Prostate gland (tissue), 2 donors: ENCODE data around the gene DYNC1I1. TPM values are rescaled to one million over a fixed set of nuclear protein-coding genes. Genes with fewer than 3 reads are reported as not detected.

Experiments used
- DNase-seq: peaks from one replicate; pipeline ENCODE4 v3.0.0-alpha.2; 2019; ENCODE audit warnings: low spot score
- H3K27ac ChIP-seq, 2 donors: fragments of 200-600 bp; sonication (generic); 2 replicates each; pipeline ENCODE4 v1.5.1; 2017 to 2019
- H3K27me3 ChIP-seq: fragments of 200-600 bp; sonication (generic); replicated peaks from 2 replicates; pipeline ENCODE4 v1.5.1; 2019; ENCODE audit not compliant: insufficient read depth
- H3K36me3 ChIP-seq, 2 donors: fragments of 200-600 bp; sonication (generic); 1 replicate in 1 of 2; 2 replicates in 1 of 2; pipeline versions ENCODE4 v1.5.1 to v1.8.1; 2017 to 2019
- H3K4me1 ChIP-seq: fragments of 200-600 bp; sonication (generic); replicated peaks from 2 replicates; pipeline ENCODE4 v1.5.1; 2019
- H3K4me3 ChIP-seq, 2 donors: fragments of 200-600 bp; sonication (generic); 2 replicates each; pipeline ENCODE4 v1.5.1; 2017 to 2019
- H3K9me3 ChIP-seq: fragments of 200-600 bp; sonication (generic); 2 replicates; pipeline ENCODE4 v1.5.1; 2017
- POLR2A ChIP-seq: fragments of 450-650 bp; IDR thresholded peaks from one replicate; pipeline ENCODE4 v1.6.1; 2016; ENCODE audit warnings: antibody characterized with exemption, mild to moderate bottlenecking
- POLR2AphosphoS5 ChIP-seq: sonication (generic); formaldehyde crosslinking; IDR thresholded peaks from one replicate; pipeline ENCODE4 v1.6.1; 2017; ENCODE audit warnings: antibody characterized with exemption
- WGBS: methylation state at CpG from one replicate; pipeline ENCODE4 v1.1.5; 2018; 5-methylcytosine and 5-hydroxymethylcytosine counted together
- intact Hi-C: fragments of 100-400 bp; cut with DNase I; formaldehyde crosslinking; loops from one replicate; pipeline ENCODE4 v1.14.2; 2022
- total RNA-seq, 2 donors: library from RNA; depleted of rRNA; stranded (reverse); fragments of >200 nt; gene quantifications; one replicate each; pipeline ENCODE4 v1.1.0, GENCODE V29; 2016
- TF ChIP-seq, protein P1 (sequence below), 4 experiments: fragments of 200-600 bp in 2 of 4; fragments of 450-650 bp in 2 of 4; sonication (generic) in 2 of 4; IDR thresholded peaks; 1 replicate in 3 of 4; 2 replicates in 1 of 4; pipeline ENCODE4 v1.5.1; 2016 to 2019; ENCODE audit warnings: antibody characterized with exemption in 4 of 4, mild to moderate bottlenecking in 2 of 4, moderate library complexity in 2 of 4

DYNC1I1 gene
- total RNA-seq, 2 donors from 2014 or later: 4.4 to 5.1 TPM

DNA sequence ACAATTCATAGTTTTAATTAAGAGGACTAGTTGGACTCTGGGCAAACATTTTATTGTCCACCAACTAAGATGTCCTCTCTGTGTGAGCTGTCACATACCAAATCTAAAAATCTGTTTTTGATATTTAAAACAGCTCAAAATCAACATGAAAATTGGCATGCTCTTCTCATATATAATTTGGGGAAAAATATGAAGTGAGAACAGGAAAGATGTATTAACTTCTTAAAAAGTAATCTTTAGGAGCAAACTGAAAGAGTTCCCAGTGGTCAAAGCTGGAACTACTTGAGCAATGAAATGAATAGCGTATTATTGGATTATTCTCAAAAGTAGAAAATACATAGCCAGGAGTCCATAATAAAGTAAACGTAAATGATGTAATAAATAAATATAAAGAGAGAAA, 147.2 kb downstream of the DYNC1I1 start:
- no peak for TF ChIP-seq POLR2A
- TF ChIP-seq, protein P1, sequence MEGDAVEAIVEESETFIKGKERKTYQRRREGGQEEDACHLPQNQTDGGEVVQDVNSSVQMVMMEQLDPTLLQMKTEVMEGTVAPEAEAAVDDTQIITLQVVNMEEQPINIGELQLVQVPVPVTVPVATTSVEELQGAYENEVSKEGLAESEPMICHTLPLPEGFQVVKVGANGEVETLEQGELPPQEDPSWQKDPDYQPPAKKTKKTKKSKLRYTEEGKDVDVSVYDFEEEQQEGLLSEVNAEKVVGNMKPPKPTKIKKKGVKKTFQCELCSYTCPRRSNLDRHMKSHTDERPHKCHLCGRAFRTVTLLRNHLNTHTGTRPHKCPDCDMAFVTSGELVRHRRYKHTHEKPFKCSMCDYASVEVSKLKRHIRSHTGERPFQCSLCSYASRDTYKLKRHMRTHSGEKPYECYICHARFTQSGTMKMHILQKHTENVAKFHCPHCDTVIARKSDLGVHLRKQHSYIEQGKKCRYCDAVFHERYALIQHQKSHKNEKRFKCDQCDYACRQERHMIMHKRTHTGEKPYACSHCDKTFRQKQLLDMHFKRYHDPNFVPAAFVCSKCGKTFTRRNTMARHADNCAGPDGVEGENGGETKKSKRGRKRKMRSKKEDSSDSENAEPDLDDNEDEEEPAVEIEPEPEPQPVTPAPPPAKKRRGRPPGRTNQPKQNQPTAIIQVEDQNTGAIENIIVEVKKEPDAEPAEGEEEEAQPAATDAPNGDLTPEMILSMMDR (IDR thresholded peaks at IDR 0.05): no peak
- no peak for TF ChIP-seq POLR2AphosphoS5
- no peaks in the 10 kb centered on the region for H3K36me3 ChIP-seq
- WGBS: 91% methylated on average over 2 of the region's 2 CpGs
- DNase-seq: no peak
- intact Hi-C loops: loop anchor here (5.0 to 10.0 kb wide), 2 partner anchors 155 to 1108 kb away; no protein-coding TSS in a partner anchor
- H3K4me1 ChIP-seq: no peaks in the 10 kb centered on the region
- no peak overlapping the region for H3K4me3 ChIP-seq
- no peaks in the 10 kb centered on the region for H3K27me3 ChIP-seq
- no peaks in the 10 kb centered on the region for H3K9me3 ChIP-seq
- no peak overlapping the region for H3K27ac ChIP-seq

DNA sequence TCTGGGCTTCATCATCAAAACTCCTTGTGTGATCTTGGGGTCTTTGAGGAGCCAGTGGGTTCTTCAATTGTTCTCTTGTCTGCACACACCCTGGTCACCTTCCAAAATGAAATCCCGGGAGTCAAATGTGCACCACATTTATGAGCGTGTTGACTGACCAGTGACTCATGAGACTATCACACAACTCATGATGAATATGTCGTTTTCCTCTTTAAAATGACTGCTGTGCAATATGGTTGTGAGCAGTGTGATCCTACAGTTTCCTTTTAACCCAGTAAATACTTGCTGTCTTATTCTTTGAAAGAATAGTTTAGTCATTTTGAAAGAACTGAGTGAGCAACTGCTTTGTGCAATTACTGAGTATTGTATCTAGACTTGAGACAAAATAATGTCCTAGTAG, 149.2 kb downstream of the DYNC1I1 start:
- DNase-seq: no peak
- WGBS: 86% methylated on average over 3 of the region's 3 CpGs
- Histone ChIP-seq H3K9me3 (no peaks in the 10 kb centered on the region), H3K4me1 (no peaks in the 10 kb centered on the region), H3K36me3 (no peaks in the 10 kb centered on the region), H3K27ac (no peak overlapping the region), H3K4me3 (no peak overlapping the region), H3K27me3 (no peaks in the 10 kb centered on the region)
- TF ChIP-seq, protein P1 (IDR thresholded peaks at IDR 0.05): no peak
- no peak for TF ChIP-seq POLR2AphosphoS5
- no peak for TF ChIP-seq POLR2A
- intact Hi-C loops: no loop called here

DNA sequence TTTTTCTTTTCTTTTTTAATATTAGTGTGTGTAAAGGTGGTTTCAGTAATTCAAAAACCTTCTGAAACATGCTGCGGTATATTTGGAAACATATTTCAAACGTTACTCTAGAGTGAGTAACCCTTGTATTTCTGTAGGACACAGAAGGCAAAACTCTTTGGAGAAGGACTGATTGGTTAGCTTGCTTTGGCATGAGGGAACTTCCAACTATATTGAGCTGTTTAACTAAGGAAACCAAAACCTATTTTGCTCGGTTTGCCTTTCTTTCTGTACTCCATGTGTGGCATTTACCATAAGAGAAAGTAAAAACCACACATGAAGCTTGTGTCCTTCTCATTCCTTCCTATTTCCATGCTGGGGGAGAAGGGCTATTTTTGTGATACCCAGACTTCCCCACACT, 149.8 kb downstream of the DYNC1I1 start:
- Histone ChIP-seq H3K4me1 (no peaks in the 10 kb centered on the region), H3K9me3 (no peaks in the 10 kb centered on the region), H3K4me3 (no peak overlapping the region), H3K27ac (no peak overlapping the region), H3K27me3 (no peaks in the 10 kb centered on the region), H3K36me3 (no peaks in the 10 kb centered on the region)
- TF ChIP-seq POLR2A (no peak), POLR2AphosphoS5 (no peak)
- TF ChIP-seq, protein P1 (IDR thresholded peaks at IDR 0.05): no peak
- DNase-seq: no peak
- 74% methylated on average over 3 of the region's 3 CpGs for WGBS
- intact Hi-C loops: no loop called here

DNA sequence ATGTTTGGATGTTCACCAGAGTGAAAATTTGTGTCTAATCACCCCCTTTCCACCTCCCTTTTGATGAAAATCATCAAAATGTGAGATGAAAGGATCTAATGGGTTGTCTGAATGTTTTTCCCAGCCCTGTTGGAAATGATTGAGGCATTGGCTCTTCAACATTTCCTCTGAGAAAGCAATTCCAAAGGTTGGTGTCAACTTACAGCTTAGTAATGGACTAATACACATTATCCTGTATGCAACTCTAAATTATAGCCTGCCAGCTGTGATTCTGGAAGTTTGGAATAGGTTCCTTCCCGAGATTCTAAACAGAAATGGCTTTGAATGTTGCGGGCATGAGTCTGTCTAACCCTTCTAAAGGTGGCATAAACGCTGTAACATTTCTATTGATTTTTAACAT, 152.9 kb downstream of the DYNC1I1 start:
- Histone ChIP-seq H3K36me3 (no peaks in the 10 kb centered on the region), H3K27ac (no peak overlapping the region), H3K9me3 (no peaks in the 10 kb centered on the region), H3K27me3 (no peaks in the 10 kb centered on the region), H3K4me3 (no peak overlapping the region), H3K4me1 (no peaks in the 10 kb centered on the region)
- no peak for DNase-seq
- intact Hi-C loops: no loop called here
- 40% methylated on average over 3 of the region's 3 CpGs for WGBS
- no peak for TF ChIP-seq POLR2A
- TF ChIP-seq POLR2AphosphoS5: no peak
- TF ChIP-seq, protein P1 (IDR thresholded peaks at IDR 0.05): no peak

DNA sequence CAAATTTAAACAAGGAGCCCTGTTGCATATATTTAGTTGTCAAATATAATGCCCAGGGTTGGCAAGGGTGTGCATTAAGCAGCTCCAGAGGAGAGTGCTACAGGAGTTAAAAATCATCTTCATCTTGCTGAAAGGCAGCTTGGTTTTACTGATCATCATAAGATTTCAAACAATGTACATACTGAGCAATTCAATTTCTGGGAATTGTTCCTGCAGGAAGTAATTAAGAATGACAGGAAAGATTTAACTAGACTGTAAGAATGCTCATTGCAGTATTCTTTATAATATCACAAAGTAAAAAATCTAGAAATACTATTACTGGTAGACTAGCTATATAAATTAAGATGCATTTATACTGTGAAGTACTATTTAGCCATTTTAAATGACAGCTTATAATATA, 153.6 kb downstream of the DYNC1I1 start:
- no peaks in the 10 kb centered on the region for H3K36me3 ChIP-seq
- TF ChIP-seq POLR2A: no peak
- TF ChIP-seq, protein P1 (IDR thresholded peaks at IDR 0.05): no peak
- intact Hi-C loops: no loop called here
- no peaks in the 10 kb centered on the region for H3K4me1 ChIP-seq
- H3K27me3 ChIP-seq: no peaks in the 10 kb centered on the region
- no peak overlapping the region for H3K27ac ChIP-seq
- no peak for DNase-seq
- H3K9me3 ChIP-seq: no peaks in the 10 kb centered on the region
- no peak overlapping the region for H3K4me3 ChIP-seq
